Measurements from ENCODE around the gene IQGAP1. TPM values are rescaled to one million over a fixed set of nuclear protein-coding genes. Genes with fewer than 3 reads are reported as not detected.

The IQGAP1 gene
- total and polyA plus RNA-seq, 4 donors, result 83.0 to 396 (median 189) TPM

GRCh38 chr15:90402223-90402622 lies 14.2 kb downstream of the IQGAP1 start:
- DNase-seq (peak in 2 of 3 donors; percentile 34 to 43), ATAC-seq (ENCODE audit: insufficient read depth, low FRiP score) (peak; percentile 74)
- Histone ChIP-seq H3K27ac (ENCODE audit: low read depth in 1 of 2, low read length in 1 of 2) (peak overlapping the region; percentile 80 to 93), H3K9me3 (ENCODE audit: control insufficient read depth in 4 of 4, insufficient read depth in 3 of 4, low read length in 3 of 4) (no peaks in the 10 kb centered on the region), H3K36me3 (ENCODE audit: control insufficient read depth in 4 of 4, insufficient read depth in 4 of 4, low read length in 4 of 4) (no peaks in the 10 kb centered on the region), H3K4me3 (no peak overlapping the region), H3K4me1 (ENCODE audit: control insufficient read depth in 5 of 5, insufficient read depth in 5 of 5, low read length in 5 of 5) (peaks cover 3 to 34% (median 17%) of the 10 kb centered on the region in 5 donors), H3K27me3 (ENCODE audit: control insufficient read depth in 3 of 3, insufficient read depth in 3 of 3, low read length in 2 of 3) (no peaks in the 10 kb centered on the region), H3K9ac (ENCODE audit: insufficient read depth in 1 of 2, low read length in 2 of 2) (peak overlapping the region in 1 of 2 donors; percentile 8)
- TF ChIP-seq CTCF (IDR thresholded peaks at IDR 0.05; ENCODE audit: control extremely low read depth, extremely low read depth), result no peak

GRCh38 chr15:90402767-90403166 lies 14.7 kb downstream of the IQGAP1 start:
- H3K4me1 ChIP-seq (ENCODE audit: control insufficient read depth in 5 of 5, insufficient read depth in 5 of 5, low read length in 5 of 5), result peaks cover 3 to 36% (median 18%) of the 10 kb centered on the region in 5 donors
- no peaks in the 10 kb centered on the region for H3K9me3 ChIP-seq (ENCODE audit: control insufficient read depth in 4 of 4, insufficient read depth in 3 of 4, low read length in 3 of 4)
- 75 to 92% methylated on average over 3 of the region's 3 CpGs for WGBS, 2 donors

GRCh38 chr15:90405055-90405607 lies 17.1 kb downstream of the IQGAP1 start:
- Histone ChIP-seq H3K27ac (ENCODE audit: low read depth in 1 of 2, low read length in 1 of 2) (no peak overlapping the region), H3K4me3 (no peak overlapping the region), H3K9ac (ENCODE audit: insufficient read depth in 1 of 2, low read length in 2 of 2) (no peak overlapping the region), H3K9me3 (ENCODE audit: control insufficient read depth in 4 of 4, insufficient read depth in 3 of 4, low read length in 3 of 4) (no peaks in the 10 kb centered on the region), H3K4me1 (ENCODE audit: control insufficient read depth in 5 of 5, insufficient read depth in 5 of 5, low read length in 5 of 5) (peaks cover 3 to 42% (median 20%) of the 10 kb centered on the region in 5 donors), H3K27me3 (ENCODE audit: control insufficient read depth in 3 of 3, insufficient read depth in 3 of 3, low read length in 2 of 3) (no peaks in the 10 kb centered on the region), H3K36me3 (ENCODE audit: control insufficient read depth in 4 of 4, insufficient read depth in 4 of 4, low read length in 4 of 4) (peaks cover 0 to 3% (median under 1%) of the 10 kb centered on the region in 4 donors)
- DNase-seq, result no peak
- no peak for TF ChIP-seq CTCF (IDR thresholded peaks at IDR 0.05; ENCODE audit: control extremely low read depth, extremely low read depth)
- no peak for ATAC-seq (ENCODE audit: insufficient read depth, low FRiP score)
- WGBS, 2 donors, result 65 to 68% methylated on average over 3 of the region's 3 CpGs

More at GRCh38 chr15:90402767-90403166, 14.7 kb downstream of the IQGAP1 start:
- H3K36me3 ChIP-seq (ENCODE audit: control insufficient read depth in 4 of 4, insufficient read depth in 4 of 4, low read length in 4 of 4), result no peaks in the 10 kb centered on the region
- H3K9ac ChIP-seq (ENCODE audit: insufficient read depth in 1 of 2, low read length in 2 of 2), result no peak overlapping the region
- peak overlapping the region in 1 of 2 donors; percentile 83 for H3K27ac ChIP-seq (ENCODE audit: low read depth in 1 of 2, low read length in 1 of 2)
- ATAC-seq (ENCODE audit: insufficient read depth, low FRiP score) (no peak), DNase-seq (no peak)
- TF ChIP-seq CTCF (IDR thresholded peaks at IDR 0.05; ENCODE audit: control extremely low read depth, extremely low read depth), result no peak
- H3K27me3 ChIP-seq (ENCODE audit: control insufficient read depth in 3 of 3, insufficient read depth in 3 of 3, low read length in 2 of 3), result no peaks in the 10 kb centered on the region
- H3K4me3 ChIP-seq, result no peak overlapping the region

- Histone ChIP-seq H3K36me3 (ENCODE audit: control insufficient read depth in 4 of 4, insufficient read depth in 4 of 4, low read length in 4 of 4) (peaks cover 0 to 3% (median under 1%) of the 10 kb centered on the region in 4 donors), H3K27me3 (ENCODE audit: control insufficient read depth in 3 of 3, insufficient read depth in 3 of 3, low read length in 2 of 3) (no peaks in the 10 kb centered on the region), H3K9me3 (ENCODE audit: control insufficient read depth in 4 of 4, insufficient read depth in 3 of 4, low read length in 3 of 4) (no peaks in the 10 kb centered on the region), H3K4me3 (no peak overlapping the region), H3K27ac (ENCODE audit: low read depth in 1 of 2, low read length in 1 of 2) (no peak overlapping the region), H3K4me1 (ENCODE audit: control insufficient read depth in 5 of 5, insufficient read depth in 5 of 5, low read length in 5 of 5) (peaks cover 2 to 31% (median 13%) of the 10 kb centered on the region in 5 donors), H3K9ac (ENCODE audit: insufficient read depth in 1 of 2, low read length in 2 of 2) (no peak overlapping the region)
- no peak for ATAC-seq (ENCODE audit: insufficient read depth, low FRiP score)
- 50 to 60% methylated on average over 3 of the region's 3 CpGs for WGBS, 2 donors
- DNase-seq, result no peak
- TF ChIP-seq CTCF (IDR thresholded peaks at IDR 0.05; ENCODE audit: control extremely low read depth, extremely low read depth), result no peak
Observed at GRCh38 chr15:90407336-90407735, 19.3 kb downstream of the IQGAP1 start.

Data from lung (tissue), 12 donors.